ENCODE results near the gene PERCC1. TPM values are rescaled to one million over a fixed set of nuclear protein-coding genes. Genes with fewer than 3 reads are reported as not detected.

The PERCC1 gene
- total RNA-seq, 1 experiment from 2014 or later: not detected

- TF ChIP-seq E2F4 (CRISPR knock-in tag; IDR thresholded peaks at IDR 0.05; ENCODE audit: borderline replicate concordance, low read depth): no peak
Measured at GRCh38 chr16:1465567-1465915, 34.7 kb downstream of the PERCC1 start (continued).

- no peak for ATAC-seq
- ChIA-PET CTCF (interaction anchor here (1.4 kb wide), 1 partner anchor 39 kb away, joined by 3 read pairs; no protein-coding TSS in a partner anchor), POLR2A (no interaction called here)
- no peak for DNase-seq (ENCODE audit: low spot score)
- Mint-ChIP-seq H3K27ac (no peak overlapping the region), H3K4me3 (no peak overlapping the region), H3K27me3 (ENCODE audit: low read depth) (no peaks in the 10 kb centered on the region), H3K9me3 (no peaks in the 10 kb centered on the region), H3K4me1 (no peaks in the 10 kb centered on the region), H3K36me3 (no peaks in the 10 kb centered on the region)
- TF ChIP-seq ETV6 (CRISPR knock-in tag; IDR thresholded peaks at IDR 0.05) (no peak), SMAD4 (CRISPR knock-in tag; IDR thresholded peaks at IDR 0.05) (no peak), MLX (CRISPR knock-in tag; IDR thresholded peaks at IDR 0.05) (no peak), HMGXB4 (CRISPR knock-in tag; IDR thresholded peaks at IDR 0.05) (no peak), ZSCAN18 (CRISPR knock-in tag; IDR thresholded peaks at IDR 0.05) (no peak), CREB1 (CRISPR knock-in tag; IDR thresholded peaks at IDR 0.05) (no peak), MYBL2 (CRISPR knock-in tag; IDR thresholded peaks at IDR 0.05) (no peak), NFYB (CRISPR knock-in tag; conservative IDR thresholded peaks at IDR 0.05; ENCODE audit: low read depth) (no peak), TP53 (CRISPR knock-in tag; IDR thresholded peaks at IDR 0.05) (no peak), ARID4B (CRISPR knock-in tag; IDR thresholded peaks at IDR 0.05; ENCODE audit: borderline replicate concordance) (no peak), ZNF423 (CRISPR knock-in tag; IDR thresholded peaks at IDR 0.05) (no peak), PREB (CRISPR knock-in tag; IDR thresholded peaks at IDR 0.05; ENCODE audit: borderline replicate concordance) (no peak), ZBTB21 (CRISPR knock-in tag; IDR thresholded peaks at IDR 0.05; ENCODE audit: borderline replicate concordance) (no peak), ERG (CRISPR knock-in tag; IDR thresholded peaks at IDR 0.05) (no peak), ZNF532 (CRISPR knock-in tag; IDR thresholded peaks at IDR 0.05; ENCODE audit: borderline replicate concordance) (no peak), ELF4 (CRISPR knock-in tag; IDR thresholded peaks at IDR 0.05; ENCODE audit: low read depth) (no peak)
Measured at GRCh38 chr16:1466054-1466453, 35.2 kb downstream of the PERCC1 start.
